DMS53 treated with DMSO at 0.1 percent for 48 hours (cell line): ENCODE measurements around the gene CARD11.

Experiments used
- DNase-seq: peaks from one replicate; lab custom pipeline; 2025; ENCODE audit not compliant: unreplicated experiment; lab: John Stamatoyannopoulos, UW

The CARD11 gene

DNA sequence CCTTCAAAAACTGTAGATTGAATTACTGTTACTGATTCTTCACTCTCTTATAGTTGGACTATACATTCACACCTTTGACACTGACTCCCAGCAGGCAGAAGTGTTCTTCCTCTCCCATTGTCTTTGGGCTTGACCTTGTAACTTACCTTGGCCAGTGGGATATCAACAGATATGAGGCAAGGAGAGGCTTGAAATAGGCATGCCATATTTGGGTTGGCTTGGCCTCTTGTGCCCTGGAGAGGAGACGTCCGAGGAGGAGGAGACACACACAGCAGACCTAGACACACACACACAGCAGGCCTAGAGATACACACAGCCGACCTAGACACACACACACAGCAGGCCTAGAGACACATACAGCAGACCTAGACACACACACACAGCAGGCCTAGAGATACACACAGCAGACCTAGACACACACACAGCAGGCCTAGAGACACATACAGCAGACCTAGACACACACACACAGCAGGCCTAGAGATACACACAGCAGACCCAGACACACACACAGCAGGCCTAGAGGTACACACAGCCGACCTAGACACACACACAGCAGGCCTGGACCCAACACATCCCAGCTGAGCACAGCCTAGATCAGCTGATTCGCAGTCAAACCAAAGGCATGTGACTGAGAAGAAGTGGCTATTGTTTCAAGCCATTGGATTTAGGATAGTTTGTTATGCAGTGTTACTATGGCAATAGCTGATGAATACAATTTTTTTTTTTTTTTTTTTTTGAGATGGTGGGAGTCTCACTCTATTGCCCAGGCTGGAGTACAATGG, 187.1 kb downstream of the CARD11 start:
- no peak for DNase-seq
